ENCODE measurements around the gene MYO5C. TPM values are rescaled to one million over a fixed set of nuclear protein-coding genes. Genes with fewer than 3 reads are reported as not detected.

The MYO5C gene
- total and polyA plus RNA-seq, 5 donors from 2014 or later: 0.60 to 4.1 (median 1.5) TPM

DNA sequence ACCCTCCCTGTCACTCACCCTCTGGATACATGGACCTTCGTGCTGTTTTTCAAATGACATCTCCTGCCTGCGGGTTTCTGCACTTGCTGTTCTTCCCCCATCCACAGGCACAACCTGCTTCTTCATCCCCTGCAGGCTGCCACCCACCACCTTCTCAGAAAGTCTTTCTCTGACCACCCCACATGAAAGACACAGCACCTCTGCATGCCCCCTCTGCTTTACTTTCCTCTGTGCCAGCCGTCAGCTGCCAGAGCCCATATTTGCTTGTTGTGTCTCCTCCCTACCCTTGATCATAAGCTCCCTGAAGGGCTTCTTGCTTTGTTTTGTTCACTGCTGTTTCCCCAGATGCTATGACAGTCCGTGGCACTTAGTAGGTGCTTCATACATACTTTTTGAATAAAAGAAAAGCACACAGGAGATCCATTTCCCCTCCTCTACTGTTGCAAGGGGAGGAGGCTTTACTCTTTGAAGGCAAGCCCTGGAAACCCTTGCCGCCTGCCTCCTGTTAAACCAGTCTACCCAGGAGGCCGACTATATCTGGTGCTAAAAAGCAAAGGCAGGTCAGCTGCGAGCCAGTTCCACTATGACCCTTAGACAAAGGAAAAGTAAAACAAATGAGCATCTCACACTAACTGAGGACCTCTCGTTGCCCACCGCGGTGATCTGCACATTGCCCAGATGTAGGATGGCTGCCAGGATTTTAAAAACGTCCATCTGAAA is 31.9 kb downstream of the MYO5C start:
- no peaks in the 10 kb centered on the region for H3K36me3 ChIP-seq (ENCODE audit: control insufficient read depth, insufficient read depth, low read length)
- ATAC-seq (ENCODE audit: low read depth in 2 of 2) (no peak), DNase-seq (peak in 1 of 3 donors; percentile 28)
- Mint-ChIP-seq H3K9me3 (no peaks in the 10 kb centered on the region), H3K4me3 (peak overlapping the region; percentile 58 to 87 (median 61)), H3K27me3 (no peaks in the 10 kb centered on the region), H3K27ac (peak overlapping the region; percentile 92 to 99 (median 95)), H3K4me1 (peaks cover 13 to 54% (median 41%) of the 10 kb centered on the region in 4 donors), H3K36me3 (peaks cover 3% of the 10 kb centered on the region)
- H3K9me3 ChIP-seq (ENCODE audit: control insufficient read depth in 2 of 2, low read length in 2 of 2): no peaks in the 10 kb centered on the region
- H3K4me1 ChIP-seq (ENCODE audit: control insufficient read depth, insufficient read depth, low read length, poor library complexity, severe bottlenecking): peaks cover 39% of the 10 kb centered on the region
- no peaks in the 10 kb centered on the region for H3K27me3 ChIP-seq (ENCODE audit: control insufficient read depth, insufficient read depth, low read length)
- H3K4me3 ChIP-seq (ENCODE audit: low read depth, low read length): no peak overlapping the region
- H3K27ac ChIP-seq (ENCODE audit: insufficient read depth, low read length, poor library complexity, severe bottlenecking): peak overlapping the region; percentile 77

GRCh38 chr15:52262364-52262763 is 33.2 kb downstream of the MYO5C start:
- Histone ChIP-seq H3K27me3 (ENCODE audit: control insufficient read depth, insufficient read depth, low read length) (no peaks in the 10 kb centered on the region), H3K36me3 (ENCODE audit: control insufficient read depth, insufficient read depth, low read length) (no peaks in the 10 kb centered on the region), H3K4me3 (ENCODE audit: low read depth, low read length) (peak overlapping the region; percentile 68), H3K4me1 (ENCODE audit: control insufficient read depth, insufficient read depth, low read length, poor library complexity, severe bottlenecking) (peaks cover 47% of the 10 kb centered on the region), H3K27ac (ENCODE audit: insufficient read depth, low read length, poor library complexity, severe bottlenecking) (peak overlapping the region; percentile 77), H3K9me3 (ENCODE audit: control insufficient read depth in 2 of 2, low read length in 2 of 2) (no peaks in the 10 kb centered on the region)
- H3K4me1 Mint-ChIP-seq: peaks cover 13 to 66% (median 44%) of the 10 kb centered on the region in 4 donors
- H3K36me3 Mint-ChIP-seq: peaks cover 3% of the 10 kb centered on the region
- H3K4me3 Mint-ChIP-seq: peak overlapping the region; percentile 63 to 90 (median 76)
- no peaks in the 10 kb centered on the region for H3K27me3 Mint-ChIP-seq
- no peaks in the 10 kb centered on the region for H3K9me3 Mint-ChIP-seq
- DNase-seq: no peak
- no peak for ATAC-seq (ENCODE audit: low read depth in 2 of 2)
- peak overlapping the region; percentile 92 to 99 (median 95) for H3K27ac Mint-ChIP-seq

DNA sequence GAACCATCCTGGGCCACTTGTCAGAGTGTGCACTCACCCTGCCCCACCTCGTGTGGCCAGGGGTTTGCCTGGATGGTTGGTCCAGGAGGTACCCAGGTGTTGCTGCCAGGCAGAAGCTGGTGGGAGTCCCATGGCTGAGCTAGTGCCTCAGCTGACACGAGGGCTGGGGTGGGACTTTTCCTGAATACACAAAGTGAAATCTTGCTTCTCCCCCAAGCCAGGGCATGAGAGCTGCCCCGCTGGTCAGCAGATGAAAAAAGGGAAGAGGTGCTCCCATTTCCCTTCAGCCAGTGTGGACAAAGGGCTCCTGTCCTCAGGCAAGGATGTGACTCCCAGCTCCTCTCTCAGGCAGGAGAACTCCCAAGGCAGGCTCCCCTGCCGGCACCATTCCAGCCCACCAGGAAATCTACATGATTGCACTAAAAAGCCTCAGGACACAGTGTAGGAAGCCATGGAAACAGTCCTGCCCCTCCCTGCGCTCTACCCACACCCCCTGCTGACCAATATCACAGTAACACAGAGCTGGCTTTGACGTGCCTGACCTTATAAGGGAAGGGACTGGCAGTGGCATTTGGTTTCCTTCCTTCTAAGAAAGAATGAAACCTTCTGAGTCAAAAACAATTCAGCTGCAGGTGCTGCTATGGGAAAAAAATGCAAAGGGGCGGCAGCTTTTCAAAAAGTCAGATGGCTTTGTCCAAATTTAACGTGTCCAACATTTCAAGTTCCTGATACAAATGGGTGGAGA is 33.9 kb downstream of the MYO5C start:
- H3K4me1 Mint-ChIP-seq: peaks cover 17 to 73% (median 48%) of the 10 kb centered on the region in 4 donors
- H3K9me3 Mint-ChIP-seq: no peaks in the 10 kb centered on the region
- H3K36me3 ChIP-seq (ENCODE audit: control insufficient read depth, insufficient read depth, low read length): no peaks in the 10 kb centered on the region
- H3K4me3 Mint-ChIP-seq: peak overlapping the region; percentile 63 to 90 (median 76)
- peaks cover under 1% of the 10 kb centered on the region for H3K27me3 Mint-ChIP-seq
- DNase-seq (peak; percentile 13 to 96 (median 59)), ATAC-seq (ENCODE audit: low read depth in 2 of 2) (peak; percentile 94 to 96)
- H3K27me3 ChIP-seq (ENCODE audit: control insufficient read depth, insufficient read depth, low read length): no peaks in the 10 kb centered on the region
- peaks cover 3% of the 10 kb centered on the region for H3K36me3 Mint-ChIP-seq
- H3K27ac ChIP-seq (ENCODE audit: insufficient read depth, low read length, poor library complexity, severe bottlenecking): peak overlapping the region; percentile 77
- peak overlapping the region; percentile 92 to 99 (median 95) for H3K27ac Mint-ChIP-seq
- H3K4me1 ChIP-seq (ENCODE audit: control insufficient read depth, insufficient read depth, low read length, poor library complexity, severe bottlenecking): peaks cover 54% of the 10 kb centered on the region
- H3K4me3 ChIP-seq (ENCODE audit: low read depth, low read length): peak overlapping the region; percentile 68
- no peaks in the 10 kb centered on the region for H3K9me3 ChIP-seq (ENCODE audit: control insufficient read depth in 2 of 2, low read length in 2 of 2)

DNA sequence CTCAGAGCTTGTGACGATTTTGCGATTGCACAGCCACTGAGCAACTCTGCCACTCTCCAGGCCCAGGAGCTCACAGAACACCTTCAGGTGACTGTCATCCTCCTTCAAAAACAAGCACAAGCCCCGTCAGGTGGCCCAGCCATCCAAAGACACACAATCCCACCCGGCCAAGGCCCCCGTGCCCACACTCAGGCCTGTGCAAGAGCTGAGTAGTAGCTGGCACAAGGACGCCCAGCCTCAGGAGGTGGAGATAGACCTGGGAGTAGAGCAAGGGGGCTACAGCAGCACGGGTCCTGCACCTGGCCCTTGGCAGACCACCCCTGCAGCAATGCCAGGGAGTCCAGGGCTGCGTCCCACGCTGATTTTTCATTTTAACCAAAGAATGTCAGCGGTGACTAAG is 34.6 kb downstream of the MYO5C start:
- Histone ChIP-seq H3K36me3 (ENCODE audit: control insufficient read depth, insufficient read depth, low read length) (no peaks in the 10 kb centered on the region), H3K27me3 (ENCODE audit: control insufficient read depth, insufficient read depth, low read length) (no peaks in the 10 kb centered on the region), H3K4me3 (ENCODE audit: low read depth, low read length) (no peak overlapping the region), H3K4me1 (ENCODE audit: control insufficient read depth, insufficient read depth, low read length, poor library complexity, severe bottlenecking) (peaks cover 58% of the 10 kb centered on the region), H3K9me3 (ENCODE audit: control insufficient read depth in 2 of 2, low read length in 2 of 2) (no peaks in the 10 kb centered on the region), H3K27ac (ENCODE audit: insufficient read depth, low read length, poor library complexity, severe bottlenecking) (peak overlapping the region; percentile 77)
- peaks cover 5% of the 10 kb centered on the region for H3K27me3 Mint-ChIP-seq
- H3K4me1 Mint-ChIP-seq: peaks cover 22 to 79% (median 53%) of the 10 kb centered on the region in 4 donors
- H3K4me3 Mint-ChIP-seq: peak overlapping the region in 1 of 4 donors; percentile 39
- peaks cover 0 to 1% (median 0%) of the 10 kb centered on the region in 7 donors for H3K9me3 Mint-ChIP-seq
- DNase-seq: peak in 1 of 3 donors; percentile 11
- ATAC-seq (ENCODE audit: low read depth in 2 of 2): no peak
- H3K36me3 Mint-ChIP-seq: peaks cover 3% of the 10 kb centered on the region
- H3K27ac Mint-ChIP-seq: peak overlapping the region; percentile 43 to 95 (median 92)

GRCh38 chr15:52259503-52259902 is 36.1 kb downstream of the MYO5C start:
- H3K4me3 ChIP-seq (ENCODE audit: low read depth, low read length): no peak overlapping the region
- H3K27ac ChIP-seq (ENCODE audit: insufficient read depth, low read length, poor library complexity, severe bottlenecking): no peak overlapping the region
- Mint-ChIP-seq H3K27ac (peak overlapping the region in 1 of 3 donors; percentile 92), H3K9me3 (peaks cover 0 to 1% (median 0%) of the 10 kb centered on the region in 7 donors), H3K4me3 (peak overlapping the region in 2 of 4 donors; percentile 30 to 66), H3K36me3 (peaks cover 3% of the 10 kb centered on the region), H3K27me3 (peaks cover 5% of the 10 kb centered on the region), H3K4me1 (peaks cover 25 to 87% (median 62%) of the 10 kb centered on the region in 4 donors)
- no peak for ATAC-seq (ENCODE audit: low read depth in 2 of 2)
- H3K9me3 ChIP-seq (ENCODE audit: control insufficient read depth in 2 of 2, low read length in 2 of 2): no peaks in the 10 kb centered on the region
- no peaks in the 10 kb centered on the region for H3K27me3 ChIP-seq (ENCODE audit: control insufficient read depth, insufficient read depth, low read length)
- H3K4me1 ChIP-seq (ENCODE audit: control insufficient read depth, insufficient read depth, low read length, poor library complexity, severe bottlenecking): peaks cover 61% of the 10 kb centered on the region
- no peak for DNase-seq
- H3K36me3 ChIP-seq (ENCODE audit: control insufficient read depth, insufficient read depth, low read length): no peaks in the 10 kb centered on the region

GRCh38 chr15:52258461-52258860 is 37.1 kb downstream of the MYO5C start:
- Mint-ChIP-seq H3K36me3 (peaks cover 3% of the 10 kb centered on the region), H3K27me3 (peaks cover 5% of the 10 kb centered on the region), H3K4me1 (peaks cover 25 to 82% (median 57%) of the 10 kb centered on the region in 4 donors), H3K9me3 (peaks cover 0 to 1% (median 0%) of the 10 kb centered on the region in 7 donors), H3K4me3 (peak overlapping the region in 1 of 4 donors; percentile 40), H3K27ac (peak overlapping the region in 2 of 3 donors; percentile 29 to 65)
- Histone ChIP-seq H3K36me3 (ENCODE audit: control insufficient read depth, insufficient read depth, low read length) (no peaks in the 10 kb centered on the region), H3K9me3 (ENCODE audit: control insufficient read depth in 2 of 2, low read length in 2 of 2) (no peaks in the 10 kb centered on the region), H3K27me3 (ENCODE audit: control insufficient read depth, insufficient read depth, low read length) (no peaks in the 10 kb centered on the region), H3K27ac (ENCODE audit: insufficient read depth, low read length, poor library complexity, severe bottlenecking) (no peak overlapping the region), H3K4me1 (ENCODE audit: control insufficient read depth, insufficient read depth, low read length, poor library complexity, severe bottlenecking) (peaks cover 55% of the 10 kb centered on the region), H3K4me3 (ENCODE audit: low read depth, low read length) (no peak overlapping the region)
- ATAC-seq (ENCODE audit: low read depth in 2 of 2): no peak
- DNase-seq: no peak

GRCh38 chr15:52257734-52258062 is 37.9 kb downstream of the MYO5C start:
- Histone ChIP-seq H3K36me3 (ENCODE audit: control insufficient read depth, insufficient read depth, low read length) (no peaks in the 10 kb centered on the region), H3K4me3 (ENCODE audit: low read depth, low read length) (no peak overlapping the region), H3K9me3 (ENCODE audit: control insufficient read depth in 2 of 2, low read length in 2 of 2) (no peaks in the 10 kb centered on the region), H3K4me1 (ENCODE audit: control insufficient read depth, insufficient read depth, low read length, poor library complexity, severe bottlenecking) (peaks cover 49% of the 10 kb centered on the region), H3K27ac (ENCODE audit: insufficient read depth, low read length, poor library complexity, severe bottlenecking) (no peak overlapping the region), H3K27me3 (ENCODE audit: control insufficient read depth, insufficient read depth, low read length) (no peaks in the 10 kb centered on the region)
- Mint-ChIP-seq H3K27me3 (peaks cover 5% of the 10 kb centered on the region), H3K36me3 (peaks cover 3% of the 10 kb centered on the region), H3K9me3 (peaks cover 0 to 1% (median 0%) of the 10 kb centered on the region in 7 donors), H3K4me1 (peaks cover 19 to 75% (median 49%) of the 10 kb centered on the region in 4 donors), H3K4me3 (peak overlapping the region in 1 of 4 donors; percentile 40), H3K27ac (peak overlapping the region in 1 of 3 donors; percentile 29)
- ATAC-seq (ENCODE audit: low read depth in 2 of 2) (no peak), DNase-seq (no peak)
